Activated CD8-positive, alpha-beta memory T cell treated with anti-CD3 and anti-CD28 coated beads, Interleukin-2, amount 10 ng/mL, durations not matched to agents 7 days and 5 days (primary cell): ENCODE results near the gene ROBO2. TPM values are rescaled to one million over a fixed set of nuclear protein-coding genes. Genes with fewer than 3 reads are reported as not detected.

Experiments used
- ATAC-seq: fragments of 150-1000 bp; cut with Tn5 transposase; one replicate; pipeline ENCODE4 v1.10.0; 2021; ENCODE audit warnings: moderate library complexity
- CTCF ChIA-PET: fragments of 350-600 bp; sonication (Branson Sonifier 250); formaldehyde crosslinking; loops from one replicate; lab custom pipeline; 2021; ENCODE audit warnings: antibody characterized with exemption; lab: Charles Lee
- DNase-seq: peaks from one replicate; pipeline ENCODE4 v3.0.0-alpha.2; 2020
- H3K27ac Mint-ChIP-seq: one replicate; pipeline ENCODE4 v1.8.0; 2021; ENCODE audit warnings: mild to moderate bottlenecking, mixed read lengths
- H3K27me3 Mint-ChIP-seq: one replicate; pipeline ENCODE4 v1.8.0; 2021; ENCODE audit warnings: mixed read lengths
- H3K36me3 Mint-ChIP-seq: one replicate; pipeline ENCODE4 v1.8.0; 2021; ENCODE audit warnings: mild to moderate bottlenecking, mixed read lengths
- H3K4me1 Mint-ChIP-seq: one replicate; pipeline ENCODE4 v1.8.0; 2021; ENCODE audit warnings: mixed read lengths
- H3K4me3 Mint-ChIP-seq: one replicate; pipeline ENCODE4 v1.8.0; 2021; ENCODE audit warnings: mild to moderate bottlenecking, moderate library complexity, mixed read lengths
- H3K9me3 Mint-ChIP-seq: one replicate; pipeline ENCODE4 v1.8.0; 2022; ENCODE audit warnings: low read depth, mixed read lengths
- total RNA-seq, 2 experiments: library from RNA; stranded (reverse); gene quantifications; one replicate each; pipeline ENCODE4 v1.2.3, GENCODE V29; 2021

ROBO2 gene
- total RNA-seq, 2 experiments from 2014 or later: not detected

GRCh38 chr3:77421916-77422315 is 382.0 kb downstream of the ROBO2 start:
- Mint-ChIP-seq H3K27me3 (no peaks in the 10 kb centered on the region), H3K27ac (no peak overlapping the region), H3K4me3 (no peak overlapping the region), H3K36me3 (no peaks in the 10 kb centered on the region), H3K9me3 (peaks cover 9% of the 10 kb centered on the region), H3K4me1 (no peaks in the 10 kb centered on the region)
- ATAC-seq (no peak), DNase-seq (no peak)
- CTCF ChIA-PET: no interaction called here

GRCh38 chr3:77426531-77426930 is 386.6 kb downstream of the ROBO2 start:
- no peak for ATAC-seq
- no peaks in the 10 kb centered on the region for H3K27me3 Mint-ChIP-seq
- CTCF ChIA-PET: no interaction called here

GRCh38 chr3:77427528-77427927 is 387.6 kb downstream of the ROBO2 start:
- Mint-ChIP-seq H3K4me1 (no peaks in the 10 kb centered on the region), H3K27me3 (no peaks in the 10 kb centered on the region), H3K9me3 (peaks cover 11% of the 10 kb centered on the region), H3K36me3 (no peaks in the 10 kb centered on the region), H3K27ac (no peak overlapping the region), H3K4me3 (no peak overlapping the region)
- DNase-seq (no peak), ATAC-seq (no peak)
- CTCF ChIA-PET: no interaction called here

More at GRCh38 chr3:77426531-77426930, 386.6 kb downstream of the ROBO2 start:
- H3K4me1 Mint-ChIP-seq: no peaks in the 10 kb centered on the region
- H3K9me3 Mint-ChIP-seq: peaks cover 11% of the 10 kb centered on the region
- no peak overlapping the region for H3K4me3 Mint-ChIP-seq
- H3K27ac Mint-ChIP-seq: no peak overlapping the region
- DNase-seq: no peak
- H3K36me3 Mint-ChIP-seq: no peaks in the 10 kb centered on the region

- CTCF ChIA-PET: no interaction called here
- ATAC-seq (no peak), DNase-seq (no peak)
- Mint-ChIP-seq H3K4me3 (no peak overlapping the region), H3K9me3 (peaks cover 6% of the 10 kb centered on the region), H3K27me3 (no peaks in the 10 kb centered on the region), H3K27ac (no peak overlapping the region), H3K4me1 (no peaks in the 10 kb centered on the region), H3K36me3 (no peaks in the 10 kb centered on the region)
These were observed 397.0 kb downstream of the ROBO2 start for GRCh38 chr3:77436908-77437307.

- no peak for ATAC-seq
- Mint-ChIP-seq H3K4me1 (no peaks in the 10 kb centered on the region), H3K9me3 (peaks cover 3% of the 10 kb centered on the region), H3K36me3 (no peaks in the 10 kb centered on the region), H3K4me3 (no peak overlapping the region), H3K27ac (no peak overlapping the region), H3K27me3 (no peaks in the 10 kb centered on the region)
- CTCF ChIA-PET: interaction anchor here (0.6 kb wide), 1 partner anchor 21 kb away, joined by 3 read pairs; no protein-coding TSS in a partner anchor
- no peak for DNase-seq
These were observed 406.2 kb downstream of the ROBO2 start for GRCh38 chr3:77446084-77446483.

- Mint-ChIP-seq H3K9me3 (peaks cover 3% of the 10 kb centered on the region), H3K4me3 (no peak overlapping the region), H3K27ac (no peak overlapping the region), H3K4me1 (no peaks in the 10 kb centered on the region), H3K36me3 (no peaks in the 10 kb centered on the region), H3K27me3 (no peaks in the 10 kb centered on the region)
- CTCF ChIA-PET: no interaction called here
- DNase-seq (no peak), ATAC-seq (no peak)
These were observed 406.9 kb downstream of the ROBO2 start for GRCh38 chr3:77446761-77447160.

- Mint-ChIP-seq H3K27ac (no peak overlapping the region), H3K9me3 (peaks cover 3% of the 10 kb centered on the region), H3K4me1 (no peaks in the 10 kb centered on the region), H3K36me3 (no peaks in the 10 kb centered on the region), H3K27me3 (no peaks in the 10 kb centered on the region), H3K4me3 (no peak overlapping the region)
- CTCF ChIA-PET: no interaction called here
- no peak for ATAC-seq
- DNase-seq: no peak
These were observed 409.8 kb downstream of the ROBO2 start for GRCh38 chr3:77449459-77450350.

GRCh38 chr3:77456431-77456830 is 416.5 kb downstream of the ROBO2 start:
- H3K9me3 Mint-ChIP-seq: peaks cover 12% of the 10 kb centered on the region
- ATAC-seq (no peak), DNase-seq (no peak)
- H3K36me3 Mint-ChIP-seq: no peaks in the 10 kb centered on the region
- CTCF ChIA-PET: no interaction called here
- no peaks in the 10 kb centered on the region for H3K4me1 Mint-ChIP-seq
- no peak overlapping the region for H3K27ac Mint-ChIP-seq
- H3K27me3 Mint-ChIP-seq: no peaks in the 10 kb centered on the region
- no peak overlapping the region for H3K4me3 Mint-ChIP-seq

- DNase-seq: no peak
- CTCF ChIA-PET: no interaction called here
- no peaks in the 10 kb centered on the region for H3K27me3 Mint-ChIP-seq
- H3K9me3 Mint-ChIP-seq: peaks cover 12% of the 10 kb centered on the region
- H3K4me1 Mint-ChIP-seq: no peaks in the 10 kb centered on the region
- no peak for ATAC-seq
- H3K4me3 Mint-ChIP-seq: no peak overlapping the region
- H3K36me3 Mint-ChIP-seq: no peaks in the 10 kb centered on the region
- H3K27ac Mint-ChIP-seq: no peak overlapping the region
These were observed 417.0 kb downstream of the ROBO2 start for GRCh38 chr3:77456906-77457305.

GRCh38 chr3:77459926-77460325 is 420.0 kb downstream of the ROBO2 start:
- Mint-ChIP-seq H3K4me3 (no peak overlapping the region), H3K27me3 (no peaks in the 10 kb centered on the region), H3K9me3 (peaks cover 12% of the 10 kb centered on the region), H3K36me3 (no peaks in the 10 kb centered on the region), H3K4me1 (no peaks in the 10 kb centered on the region), H3K27ac (no peak overlapping the region)
- DNase-seq (no peak), ATAC-seq (no peak)
- CTCF ChIA-PET: no interaction called here

- no peaks in the 10 kb centered on the region for H3K36me3 Mint-ChIP-seq
- peaks cover 15% of the 10 kb centered on the region for H3K9me3 Mint-ChIP-seq
- DNase-seq: no peak
- no peaks in the 10 kb centered on the region for H3K27me3 Mint-ChIP-seq
- no peak for ATAC-seq
- no peak overlapping the region for H3K27ac Mint-ChIP-seq
- CTCF ChIA-PET: no interaction called here
- no peaks in the 10 kb centered on the region for H3K4me1 Mint-ChIP-seq
- no peak overlapping the region for H3K4me3 Mint-ChIP-seq
These were observed 420.4 kb downstream of the ROBO2 start for GRCh38 chr3:77460326-77460725.

GRCh38 chr3:77462951-77463350 is 423.1 kb downstream of the ROBO2 start:
- H3K4me1 Mint-ChIP-seq: no peaks in the 10 kb centered on the region
- no peaks in the 10 kb centered on the region for H3K27me3 Mint-ChIP-seq
- CTCF ChIA-PET: no interaction called here
- no peaks in the 10 kb centered on the region for H3K36me3 Mint-ChIP-seq
- no peak for DNase-seq
- no peak for ATAC-seq
- no peak overlapping the region for H3K4me3 Mint-ChIP-seq
- H3K27ac Mint-ChIP-seq: no peak overlapping the region
- peaks cover 20% of the 10 kb centered on the region for H3K9me3 Mint-ChIP-seq

- no peak overlapping the region for H3K4me3 Mint-ChIP-seq
- H3K27ac Mint-ChIP-seq: no peak overlapping the region
- H3K36me3 Mint-ChIP-seq: no peaks in the 10 kb centered on the region
- ATAC-seq: no peak
- no peaks in the 10 kb centered on the region for H3K4me1 Mint-ChIP-seq
- CTCF ChIA-PET: no interaction called here
- no peak for DNase-seq
- no peaks in the 10 kb centered on the region for H3K27me3 Mint-ChIP-seq
- H3K9me3 Mint-ChIP-seq: peaks cover 19% of the 10 kb centered on the region
These were observed 424.3 kb downstream of the ROBO2 start for GRCh38 chr3:77464111-77464688.

GRCh38 chr3:77466562-77467115 is 426.7 kb downstream of the ROBO2 start:
- Mint-ChIP-seq H3K4me3 (no peak overlapping the region), H3K9me3 (peaks cover 9% of the 10 kb centered on the region), H3K36me3 (no peaks in the 10 kb centered on the region), H3K27ac (no peak overlapping the region), H3K27me3 (no peaks in the 10 kb centered on the region), H3K4me1 (no peaks in the 10 kb centered on the region)
- DNase-seq: no peak
- CTCF ChIA-PET: no interaction called here
- no peak for ATAC-seq
